HG02759 (cell line): Measurements from ENCODE around the gene CELSR2.

Experiments
- ATAC-seq: cut with Tn5 transposase; IDR thresholded peaks from one replicate; pipeline ENCODE4 v1.9.1; 2021; ENCODE audit warnings: mild to moderate bottlenecking, moderate library complexity; ENCODE audit not compliant: unreplicated experiment

The CELSR2 gene

DNA sequence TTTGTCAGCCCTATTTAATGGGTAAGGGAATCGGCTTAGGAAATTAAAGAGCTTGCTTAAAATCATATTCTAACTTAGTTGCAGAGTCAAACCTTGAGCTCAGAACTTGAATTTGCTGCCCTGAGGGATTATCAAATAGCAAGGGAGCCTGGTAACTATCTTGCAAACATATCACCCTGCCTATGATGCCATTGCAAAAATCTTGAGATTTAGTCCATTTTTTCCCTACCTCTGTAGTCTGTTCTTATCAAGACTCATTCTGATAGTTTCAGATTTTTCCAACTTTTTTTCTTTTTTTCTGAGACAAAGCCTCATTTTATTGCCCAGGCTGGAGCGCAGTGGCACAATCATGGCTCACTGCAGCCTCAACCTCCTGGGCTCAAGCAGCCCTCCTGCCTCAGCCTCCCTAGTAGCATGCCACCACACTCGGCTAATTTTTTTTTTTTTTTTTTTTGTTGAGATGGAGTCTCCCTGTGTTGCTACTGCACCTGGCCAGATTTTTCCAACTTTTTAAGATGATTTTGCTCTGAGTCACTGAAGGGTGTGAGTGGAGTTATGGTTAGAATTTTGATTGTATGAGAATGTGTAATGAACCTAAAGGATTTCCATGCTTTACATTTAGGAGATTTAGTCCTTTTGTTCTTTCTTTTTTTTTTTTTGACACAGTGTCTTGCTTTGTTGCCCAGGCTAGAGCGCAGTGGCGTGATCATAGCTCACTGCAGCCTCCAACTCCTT, 23.5 kb upstream of the CELSR2 start:
- ATAC-seq, result no peak

DNA sequence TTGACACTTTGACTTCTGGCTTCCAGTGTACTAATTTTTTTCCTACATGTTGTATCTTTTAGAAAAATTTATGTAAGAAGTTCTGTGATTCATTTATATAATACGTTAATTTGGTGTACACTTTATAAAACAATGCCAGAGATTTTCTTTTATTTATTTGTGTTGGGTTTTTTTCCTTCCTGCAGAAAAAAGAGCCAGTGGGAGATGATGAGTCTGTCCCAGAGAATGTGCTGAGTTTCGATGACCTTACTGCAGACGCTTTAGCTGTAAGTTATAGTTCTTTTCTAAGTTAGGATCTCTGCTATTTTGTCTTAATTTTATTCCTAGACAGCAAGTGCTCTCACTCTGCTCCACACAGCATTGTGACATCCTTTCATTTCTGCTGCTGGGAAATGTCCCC, 21.2 kb upstream of the CELSR2 start:
- no peak for ATAC-seq

GRCh38 chr1:109229531-109230127, 19.7 kb upstream of the CELSR2 start:
- ATAC-seq, result no peak

GRCh38 chr1:109231066-109231465, 18.3 kb upstream of the CELSR2 start:
- ATAC-seq, result no peak

DNA sequence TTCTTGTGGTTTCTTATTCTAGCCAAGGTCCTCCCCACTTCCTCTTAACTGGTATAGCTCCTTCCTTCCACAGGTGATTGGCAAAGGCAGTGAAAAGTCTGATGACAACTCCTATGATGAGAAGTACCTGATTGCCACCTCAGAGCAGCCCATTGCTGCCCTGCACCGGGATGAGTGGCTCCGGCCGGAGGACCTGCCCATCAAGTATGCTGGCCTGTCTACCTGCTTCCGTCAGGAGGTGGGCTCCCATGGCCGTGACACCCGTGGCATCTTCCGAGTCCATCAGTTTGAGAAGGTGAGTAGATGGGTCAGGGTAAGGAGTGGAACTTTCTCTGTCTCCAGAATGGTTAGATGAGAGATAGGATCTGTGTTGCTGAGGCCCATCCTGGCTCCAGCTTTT, 14.2 kb upstream of the CELSR2 start:
- ATAC-seq, result no peak

GRCh38 chr1:109237512-109237911, 11.8 kb upstream of the CELSR2 start:
- no peak for ATAC-seq

DNA sequence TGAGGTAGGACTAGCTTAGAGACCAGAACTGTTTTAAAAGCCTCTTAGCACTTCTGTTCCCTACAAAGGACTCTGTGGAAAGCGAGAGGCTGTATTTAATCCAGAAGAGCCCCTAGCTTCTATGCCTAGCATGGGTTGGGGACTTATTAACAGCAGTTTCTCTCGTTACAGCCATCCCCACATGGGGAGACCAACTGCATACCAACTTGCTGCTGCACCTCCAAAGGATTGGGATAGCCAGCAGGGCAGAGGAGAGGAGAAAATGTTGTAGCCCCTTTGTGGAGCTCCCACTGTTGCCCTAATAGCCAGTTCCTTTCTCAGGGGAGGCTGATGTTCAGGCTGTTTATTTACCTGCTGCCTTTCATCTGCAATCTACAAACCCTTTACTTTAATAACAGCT, 11.0 kb upstream of the CELSR2 start:
- ATAC-seq, result no peak

- no peak for ATAC-seq
These were observed 10.3 kb upstream of the CELSR2 start for GRCh38 chr1:109239047-109239408.

DNA sequence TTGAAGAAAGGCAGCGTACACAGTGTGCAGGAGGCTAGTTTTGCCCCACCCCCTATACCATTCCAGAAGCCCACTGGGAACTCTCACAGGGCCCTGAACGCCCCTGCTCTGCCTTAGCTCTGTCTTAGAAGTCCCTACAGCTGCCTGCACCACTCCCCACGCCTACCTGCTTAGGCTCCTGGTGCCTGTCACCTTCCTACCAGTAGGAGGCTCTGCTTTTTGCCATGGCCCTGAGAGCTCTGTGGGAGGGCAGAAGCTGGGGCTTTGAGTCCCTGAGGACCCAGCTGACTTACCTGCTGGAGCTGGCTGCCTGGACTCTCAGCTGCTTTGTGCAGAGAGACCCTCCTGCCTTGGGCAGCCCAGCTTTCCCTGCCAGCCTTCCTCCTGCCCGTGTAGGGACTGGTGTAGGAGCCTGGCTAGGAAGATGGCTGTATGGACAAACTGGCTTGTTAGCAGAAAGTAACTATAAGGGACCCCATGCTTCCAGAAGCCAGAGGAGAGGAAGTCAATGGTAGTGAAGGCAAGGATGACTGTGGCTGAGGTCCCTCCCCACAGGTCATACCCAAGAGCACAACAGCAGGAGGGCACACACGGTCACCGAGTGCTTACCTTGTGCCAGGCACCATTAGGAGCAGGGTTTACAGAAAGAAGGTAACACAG, 9.8 kb upstream of the CELSR2 start:
- peak; percentile 66 for ATAC-seq

DNA sequence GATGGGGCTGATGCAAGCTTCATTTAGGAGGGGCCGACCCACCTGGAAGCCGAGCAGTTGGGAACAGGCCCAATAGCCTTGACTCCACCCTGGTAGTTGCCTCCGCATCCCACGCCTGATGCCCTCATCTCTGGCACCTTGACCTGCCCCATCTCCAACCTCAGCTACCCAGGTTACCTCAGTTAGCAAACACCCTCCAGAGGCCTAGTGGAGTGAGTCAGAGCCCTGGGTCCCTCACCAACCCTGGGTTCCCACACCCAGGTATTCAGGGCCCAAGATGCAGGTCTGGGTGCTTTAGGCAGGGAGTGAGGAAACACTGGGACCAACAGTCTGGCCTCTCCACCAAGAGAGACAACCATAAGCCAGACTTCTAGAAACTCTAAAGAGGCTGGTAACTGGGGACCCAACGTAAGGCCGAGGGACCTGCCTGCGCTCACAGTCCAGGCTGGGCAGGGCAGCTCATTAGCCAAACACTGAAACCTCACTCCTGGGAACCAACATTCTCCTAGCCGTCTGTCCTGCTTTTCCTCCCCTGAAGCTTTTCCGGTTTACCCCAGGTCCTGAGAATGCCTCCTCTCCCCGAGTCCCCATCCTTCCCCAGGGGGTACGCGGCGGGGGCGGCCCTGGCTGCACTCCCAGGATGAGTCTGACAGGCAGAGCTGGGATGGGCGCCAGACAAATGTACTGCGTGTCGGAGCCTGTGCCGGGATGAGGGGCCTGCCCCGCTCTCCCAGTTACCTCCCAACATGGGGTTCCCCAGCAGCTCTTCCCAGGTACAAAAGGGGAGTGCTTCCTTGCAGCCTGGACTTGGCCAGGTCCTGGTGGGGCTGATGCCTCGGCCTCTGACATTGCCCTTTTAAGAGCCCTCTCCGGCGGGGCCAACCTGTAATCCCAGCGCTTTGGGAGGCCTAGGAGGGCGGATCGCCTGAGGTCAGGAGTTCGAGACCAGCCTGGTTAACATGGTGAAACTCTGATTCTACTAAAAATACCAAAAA, 8.9 kb upstream of the CELSR2 start:
- no peak for ATAC-seq

GRCh38 chr1:109241344-109241743, 8.0 kb upstream of the CELSR2 start:
- ATAC-seq, result no peak

DNA sequence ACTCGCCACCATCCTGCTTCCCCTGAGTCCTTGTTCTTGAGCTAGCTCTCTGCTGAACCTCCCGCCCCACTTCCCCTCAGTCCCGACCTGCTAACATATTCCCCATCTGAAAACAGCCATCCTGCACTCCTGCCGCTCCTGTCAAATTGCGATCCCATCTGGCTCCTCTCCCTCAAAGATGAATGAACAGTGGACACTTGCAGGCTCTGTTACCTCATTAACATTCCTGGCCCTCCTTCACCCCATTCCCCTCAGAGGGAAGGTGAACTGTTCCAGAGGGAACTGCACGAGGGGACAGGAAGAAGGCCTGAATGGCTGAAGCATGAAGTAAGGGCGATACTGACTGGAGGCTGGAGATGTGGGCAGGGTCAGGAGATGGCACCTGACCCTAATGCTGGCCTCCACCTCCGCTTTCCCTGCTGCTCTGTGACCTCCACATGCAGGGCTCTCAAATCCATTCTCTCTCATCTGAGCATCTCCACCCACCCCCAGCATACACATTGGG, 7.4 kb upstream of the CELSR2 start:
- no peak for ATAC-seq

GRCh38 chr1:109242387-109242786, 7.0 kb upstream of the CELSR2 start:
- no peak for ATAC-seq

- no peak for ATAC-seq
These were observed 6.1 kb upstream of the CELSR2 start for GRCh38 chr1:109243221-109243620.

GRCh38 chr1:109243860-109244552, 5.3 kb upstream of the CELSR2 start:
- ATAC-seq, result no peak

DNA sequence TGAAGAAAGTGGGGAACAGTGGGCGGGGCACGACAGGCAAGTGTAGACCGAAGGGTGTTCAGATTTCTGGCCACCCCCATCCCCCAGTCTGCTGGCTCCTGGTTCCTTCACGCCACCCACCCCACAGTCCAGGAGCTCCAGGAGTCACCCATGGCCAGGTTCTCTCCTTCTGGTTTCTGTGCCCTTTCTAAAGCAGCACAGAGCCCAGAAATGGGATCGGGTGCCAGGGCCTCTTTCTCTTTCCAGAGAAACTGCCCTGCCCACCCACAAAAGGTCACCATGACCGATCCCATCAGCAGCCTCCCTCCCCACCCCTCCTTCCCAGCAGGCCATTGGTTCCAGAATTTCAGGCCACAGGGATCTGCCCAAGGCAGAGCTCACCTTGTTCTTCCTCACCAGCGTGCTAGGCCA, 3.2 kb upstream of the CELSR2 start:
- ATAC-seq, result no peak

DNA sequence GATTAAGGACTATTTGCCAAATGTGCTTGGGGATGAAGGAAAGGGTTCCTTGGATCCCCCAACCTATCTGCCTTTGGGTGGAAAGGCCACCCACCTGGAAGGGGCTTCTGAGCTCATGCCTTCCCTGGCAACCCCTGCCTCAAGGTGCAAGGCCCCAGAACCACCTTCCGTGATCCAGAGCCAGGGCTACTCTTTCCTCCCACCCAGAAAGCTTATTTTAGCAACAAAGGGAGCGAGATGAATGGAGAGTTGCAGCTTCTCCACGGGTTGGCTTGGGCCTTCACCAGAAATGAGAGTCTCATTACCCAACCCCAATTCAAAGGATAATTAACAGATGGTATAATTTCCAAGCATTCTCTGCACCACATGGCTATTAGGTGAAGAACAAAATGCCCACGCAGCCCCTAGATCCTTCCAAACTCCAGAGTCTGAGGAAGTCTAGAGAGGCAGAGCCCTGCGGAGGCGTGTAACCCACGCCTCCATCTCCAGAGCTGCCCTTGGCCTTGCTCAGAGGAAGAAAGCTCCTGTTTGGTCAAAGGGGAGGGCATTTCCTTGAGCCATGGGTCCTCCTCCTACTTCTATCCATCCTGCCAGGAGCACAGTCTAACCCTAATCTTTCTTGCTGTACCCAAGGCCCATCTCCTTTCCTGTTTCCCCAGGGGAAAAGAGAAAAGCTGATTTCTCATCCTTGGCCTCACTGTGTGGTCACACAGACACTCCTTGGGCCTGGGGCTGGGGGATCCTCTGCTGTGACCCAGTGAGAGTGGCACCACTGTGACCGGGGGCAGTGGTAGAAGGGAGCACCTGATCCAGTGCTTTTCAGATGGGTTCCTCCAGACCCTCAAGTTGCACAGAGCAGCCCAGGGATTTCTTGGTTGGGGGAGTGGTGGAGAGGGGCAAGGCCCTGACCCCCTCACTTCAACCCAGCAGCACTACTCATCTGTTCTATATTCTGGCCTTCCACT, 1.7 kb upstream of the CELSR2 start:
- ATAC-seq, result no peak

DNA sequence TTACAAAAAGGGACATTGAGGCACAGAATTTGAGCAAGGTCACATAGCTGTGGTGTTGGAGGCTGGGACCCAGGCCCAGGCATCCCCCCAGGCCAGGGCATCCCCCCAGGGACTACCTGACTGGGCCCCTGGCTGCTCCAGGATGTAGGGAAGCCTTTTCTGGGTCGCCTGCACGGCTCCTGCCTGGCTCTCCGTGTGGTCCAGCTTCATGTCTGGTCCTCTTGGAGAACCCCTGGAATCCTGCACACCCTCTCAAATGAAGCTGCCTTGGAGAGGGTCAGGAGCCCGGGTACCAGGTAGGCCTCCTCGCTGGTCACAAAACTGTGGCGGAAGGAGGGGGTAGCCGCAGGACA, 919 bp upstream of the CELSR2 start:
- ATAC-seq, result no peak

GRCh38 chr1:109249654-109250401, 489 bp downstream of the CELSR2 start:
- ATAC-seq, result peak; percentile 36
